ENCODE data around the gene CCDC141. TPM values are rescaled to one million over a fixed set of nuclear protein-coding genes. Genes with fewer than 3 reads are reported as not detected.

The CCDC141 gene
- polyA plus RNA-seq, 4 donors, result 0.09 to 1.6 (median 0.33) TPM

GRCh38 chr2:178914259-178914849, 135.6 kb downstream of the CCDC141 start:
- DNase-seq (ENCODE audit: low read depth in 4 of 4, low spot score in 3 of 4), result peak; percentile 36 to 58 (median 46)

- DNase-seq (ENCODE audit: low read depth in 4 of 4, low spot score in 3 of 4), result no peak
Observed at GRCh38 chr2:178913049-178913441, 136.9 kb downstream of the CCDC141 start.

- no peak for DNase-seq (ENCODE audit: low read depth in 4 of 4, low spot score in 3 of 4)
Observed at GRCh38 chr2:178912416-178913048, 137.4 kb downstream of the CCDC141 start.

- no peak for DNase-seq (ENCODE audit: low read depth in 4 of 4, low spot score in 3 of 4)
Observed at GRCh38 chr2:178911039-178911438, 138.9 kb downstream of the CCDC141 start.

GRCh38 chr2:178910005-178910404, 139.9 kb downstream of the CCDC141 start:
- no peak for DNase-seq (ENCODE audit: low read depth in 4 of 4, low spot score in 3 of 4)

GRCh38 chr2:178909507-178909906, 140.4 kb downstream of the CCDC141 start:
- DNase-seq (ENCODE audit: low read depth in 4 of 4, low spot score in 3 of 4), result no peak

GRCh38 chr2:178908810-178909209, 141.1 kb downstream of the CCDC141 start:
- DNase-seq (ENCODE audit: low read depth in 4 of 4, low spot score in 3 of 4), result no peak

GRCh38 chr2:178905261-178905660, 144.7 kb downstream of the CCDC141 start:
- no peak for DNase-seq (ENCODE audit: low read depth in 4 of 4, low spot score in 3 of 4)

GRCh38 chr2:178899656-178900055, 150.3 kb downstream of the CCDC141 start:
- DNase-seq (ENCODE audit: low read depth in 4 of 4, low spot score in 3 of 4), result no peak

- no peak for DNase-seq (ENCODE audit: low read depth in 4 of 4, low spot score in 3 of 4)
Observed at GRCh38 chr2:178895872-178896271, 154.1 kb downstream of the CCDC141 start.

GRCh38 chr2:178895171-178895570, 154.8 kb downstream of the CCDC141 start:
- no peak for DNase-seq (ENCODE audit: low read depth in 4 of 4, low spot score in 3 of 4)

GRCh38 chr2:178892751-178893625, 156.9 kb downstream of the CCDC141 start:
- no peak for DNase-seq (ENCODE audit: low read depth in 4 of 4, low spot score in 3 of 4)

GRCh38 chr2:178891959-178892485, 157.9 kb downstream of the CCDC141 start:
- no peak for DNase-seq (ENCODE audit: low read depth in 4 of 4, low spot score in 3 of 4)

GRCh38 chr2:178891265-178891958, 158.5 kb downstream of the CCDC141 start:
- peak; percentile 31 to 70 (median 50) for DNase-seq (ENCODE audit: low read depth in 4 of 4, low spot score in 3 of 4)

- DNase-seq (ENCODE audit: low read depth in 4 of 4, low spot score in 3 of 4), result no peak
Observed at GRCh38 chr2:178886006-178886405, 163.9 kb downstream of the CCDC141 start.

- no peak for DNase-seq (ENCODE audit: low read depth in 4 of 4, low spot score in 3 of 4)
Observed at GRCh38 chr2:178884440-178884839, 165.5 kb downstream of the CCDC141 start.

- no peak for DNase-seq (ENCODE audit: low read depth in 4 of 4, low spot score in 3 of 4)
Observed at GRCh38 chr2:178882666-178883440, 167.1 kb downstream of the CCDC141 start.

GRCh38 chr2:178881075-178881474, 168.9 kb downstream of the CCDC141 start:
- DNase-seq (ENCODE audit: low read depth in 4 of 4, low spot score in 3 of 4), result no peak

- no peak for DNase-seq (ENCODE audit: low read depth in 4 of 4, low spot score in 3 of 4)
Observed at GRCh38 chr2:178880257-178880656, 169.7 kb downstream of the CCDC141 start.

GRCh38 chr2:178877874-178878273, 172.1 kb downstream of the CCDC141 start:
- DNase-seq (ENCODE audit: low read depth in 4 of 4, low spot score in 3 of 4), result no peak
